ENCODE results near the gene PRDM7.

Gene PRDM7

DNA sequence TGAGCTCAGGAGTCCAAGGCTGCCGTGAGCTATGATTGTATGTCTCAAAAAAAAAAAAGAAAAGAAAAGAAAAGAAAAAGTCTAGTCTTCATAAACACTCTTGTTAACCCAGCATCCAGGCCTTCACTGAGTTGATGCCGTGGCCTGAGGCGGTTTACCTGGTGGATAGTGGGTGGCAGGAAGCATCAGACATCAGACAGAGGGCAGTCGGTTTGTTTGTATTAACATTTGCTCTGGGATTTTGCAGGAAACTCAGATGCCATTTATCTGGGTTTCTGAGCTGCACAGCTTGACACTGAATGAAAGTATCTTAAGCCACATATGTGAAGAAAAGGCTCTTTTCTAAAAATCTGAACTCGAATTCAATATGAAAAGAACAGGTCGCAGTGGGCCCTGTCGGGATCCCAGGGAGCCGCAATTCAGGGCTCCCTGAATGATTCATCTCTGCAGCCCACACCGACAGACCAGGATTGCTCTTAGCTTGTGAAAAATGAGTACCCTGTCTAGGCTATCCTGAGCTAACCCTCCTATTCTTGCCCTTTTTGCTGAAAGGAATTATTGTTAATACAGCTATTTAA, 56.8 kb downstream of the PRDM7 start:
- no peak for DNase-seq (ENCODE audit: low read depth)
- TF ChIP-seq, protein P1, sequence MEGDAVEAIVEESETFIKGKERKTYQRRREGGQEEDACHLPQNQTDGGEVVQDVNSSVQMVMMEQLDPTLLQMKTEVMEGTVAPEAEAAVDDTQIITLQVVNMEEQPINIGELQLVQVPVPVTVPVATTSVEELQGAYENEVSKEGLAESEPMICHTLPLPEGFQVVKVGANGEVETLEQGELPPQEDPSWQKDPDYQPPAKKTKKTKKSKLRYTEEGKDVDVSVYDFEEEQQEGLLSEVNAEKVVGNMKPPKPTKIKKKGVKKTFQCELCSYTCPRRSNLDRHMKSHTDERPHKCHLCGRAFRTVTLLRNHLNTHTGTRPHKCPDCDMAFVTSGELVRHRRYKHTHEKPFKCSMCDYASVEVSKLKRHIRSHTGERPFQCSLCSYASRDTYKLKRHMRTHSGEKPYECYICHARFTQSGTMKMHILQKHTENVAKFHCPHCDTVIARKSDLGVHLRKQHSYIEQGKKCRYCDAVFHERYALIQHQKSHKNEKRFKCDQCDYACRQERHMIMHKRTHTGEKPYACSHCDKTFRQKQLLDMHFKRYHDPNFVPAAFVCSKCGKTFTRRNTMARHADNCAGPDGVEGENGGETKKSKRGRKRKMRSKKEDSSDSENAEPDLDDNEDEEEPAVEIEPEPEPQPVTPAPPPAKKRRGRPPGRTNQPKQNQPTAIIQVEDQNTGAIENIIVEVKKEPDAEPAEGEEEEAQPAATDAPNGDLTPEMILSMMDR (conservative IDR thresholded peaks at IDR 0.05; ENCODE audit: low read depth, low read length): no peak
- H3K4me3 ChIP-seq (ENCODE audit: low read length): peak overlapping the region; percentile 59

DNA sequence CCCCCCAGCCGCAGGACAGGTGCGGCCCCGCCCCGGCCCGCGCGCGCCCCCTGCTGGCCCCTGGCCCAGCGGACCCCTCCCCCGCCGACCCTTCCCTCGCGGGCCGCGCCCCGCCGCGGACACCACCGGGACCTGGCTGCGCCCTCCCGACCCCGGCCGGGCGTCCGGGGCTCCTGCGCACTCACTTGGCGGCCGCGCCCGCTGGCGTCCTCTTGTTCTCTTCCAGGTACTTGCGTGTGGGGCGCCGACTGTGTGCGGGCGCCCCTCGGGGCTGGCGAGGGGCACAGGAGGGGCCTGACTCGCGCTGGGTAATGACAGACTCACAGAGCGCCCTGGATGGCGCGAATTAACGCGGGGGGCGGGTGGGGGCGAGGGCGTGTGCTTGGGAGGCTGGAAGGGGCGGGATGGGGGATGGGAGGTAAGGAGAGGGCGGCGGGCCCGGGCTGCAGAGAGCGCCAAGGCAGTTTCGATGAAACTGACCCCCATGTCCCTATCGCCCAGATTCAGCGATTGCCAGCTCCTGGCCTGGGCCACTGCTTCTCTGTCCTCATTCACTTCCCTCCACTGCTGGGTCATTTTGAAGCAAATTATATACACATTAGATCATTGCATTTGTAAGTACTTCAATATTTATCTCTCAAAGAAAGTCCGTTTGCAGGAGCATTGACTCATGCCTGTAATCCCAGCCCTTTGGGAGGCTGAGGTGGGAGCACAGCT, 57.4 kb downstream of the PRDM7 start:
- TF ChIP-seq, protein P1 (conservative IDR thresholded peaks at IDR 0.05; ENCODE audit: low read depth, low read length): no peak
- peak overlapping the region; percentile 59 for H3K4me3 ChIP-seq (ENCODE audit: low read length)
- peak; percentile 12 for DNase-seq (ENCODE audit: low read depth)

DNA sequence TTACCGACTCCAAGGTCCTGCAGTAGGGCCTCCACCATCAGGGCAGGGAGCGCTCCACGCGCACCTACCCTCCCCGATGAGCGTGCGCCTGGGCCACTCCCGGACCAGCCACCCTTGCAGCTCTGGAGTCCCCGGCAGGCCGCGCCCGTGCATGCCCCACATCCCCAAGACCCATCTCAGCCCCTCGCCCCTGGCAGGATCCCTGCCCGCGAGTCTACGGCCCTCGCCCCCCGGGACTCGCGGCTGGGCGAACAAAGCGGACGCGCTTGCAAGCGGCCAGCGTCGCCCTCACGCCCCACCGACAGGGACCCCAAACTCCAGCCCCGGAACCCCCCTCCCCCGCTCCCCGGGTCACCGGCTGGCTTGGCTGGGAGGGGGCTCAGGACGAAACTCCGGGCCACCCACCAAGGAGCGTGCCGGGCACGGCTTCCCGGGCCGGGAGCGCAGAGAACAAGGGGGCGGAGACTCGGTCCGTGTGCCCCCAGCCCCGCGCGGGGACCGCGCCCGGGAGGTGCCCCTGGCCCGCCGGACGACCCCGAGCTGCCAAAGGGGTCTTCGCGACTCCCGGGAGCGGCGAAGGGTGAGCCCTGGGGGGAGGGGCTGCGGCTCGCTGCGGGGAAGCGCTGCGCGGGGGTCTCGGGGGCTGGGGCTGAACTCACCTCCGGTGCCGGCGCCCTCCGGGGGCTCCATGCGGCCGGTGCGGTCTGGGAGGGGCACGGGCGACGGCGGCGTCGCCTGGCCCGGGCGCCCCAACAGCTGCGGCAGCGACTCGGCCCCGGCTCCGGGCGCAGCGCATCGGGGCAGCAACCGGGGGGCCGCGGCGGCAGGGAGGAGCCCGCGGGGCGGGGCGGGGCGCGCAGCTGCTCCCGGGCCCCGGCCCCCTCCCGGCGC, 58.2 kb downstream of the PRDM7 start, which contains the start of gene DBNDD1:
TSS of gene DBNDD1 (minus strand) at position 805 of the 891 bp plus-strand sequence. CDS start at position 690, 115 bp downstream.
- TF ChIP-seq, protein P1 (conservative IDR thresholded peaks at IDR 0.05; ENCODE audit: low read depth, low read length): no peak
- H3K4me3 ChIP-seq (ENCODE audit: low read length): peak within 1 kb of the TSS; percentile 59
- DNase-seq (ENCODE audit: low read depth): no peak

DNA sequence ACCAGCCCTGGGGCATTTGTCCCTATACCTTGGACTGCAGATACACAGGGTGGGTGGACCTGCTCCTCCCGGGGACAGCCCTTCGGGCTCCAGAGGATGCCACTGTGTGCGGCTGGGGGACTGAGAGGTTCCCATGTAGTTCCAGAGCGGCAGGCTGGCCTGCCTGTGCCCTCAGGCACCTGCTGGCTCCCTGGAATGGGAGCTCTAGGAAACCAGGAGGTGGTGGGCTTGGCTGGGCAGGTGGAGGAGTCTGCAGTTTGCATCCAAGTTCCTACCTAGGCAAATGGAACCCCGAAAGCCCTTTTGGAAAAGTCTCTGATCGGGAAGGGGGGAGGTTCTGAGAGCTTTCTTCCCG, 58.9 kb downstream of the PRDM7 start:
- no peak for DNase-seq (ENCODE audit: low read depth)
- peak overlapping the region; percentile 51 for H3K4me3 ChIP-seq (ENCODE audit: low read length)
- TF ChIP-seq, protein P1 (conservative IDR thresholded peaks at IDR 0.05; ENCODE audit: low read depth, low read length): no peak

DNA sequence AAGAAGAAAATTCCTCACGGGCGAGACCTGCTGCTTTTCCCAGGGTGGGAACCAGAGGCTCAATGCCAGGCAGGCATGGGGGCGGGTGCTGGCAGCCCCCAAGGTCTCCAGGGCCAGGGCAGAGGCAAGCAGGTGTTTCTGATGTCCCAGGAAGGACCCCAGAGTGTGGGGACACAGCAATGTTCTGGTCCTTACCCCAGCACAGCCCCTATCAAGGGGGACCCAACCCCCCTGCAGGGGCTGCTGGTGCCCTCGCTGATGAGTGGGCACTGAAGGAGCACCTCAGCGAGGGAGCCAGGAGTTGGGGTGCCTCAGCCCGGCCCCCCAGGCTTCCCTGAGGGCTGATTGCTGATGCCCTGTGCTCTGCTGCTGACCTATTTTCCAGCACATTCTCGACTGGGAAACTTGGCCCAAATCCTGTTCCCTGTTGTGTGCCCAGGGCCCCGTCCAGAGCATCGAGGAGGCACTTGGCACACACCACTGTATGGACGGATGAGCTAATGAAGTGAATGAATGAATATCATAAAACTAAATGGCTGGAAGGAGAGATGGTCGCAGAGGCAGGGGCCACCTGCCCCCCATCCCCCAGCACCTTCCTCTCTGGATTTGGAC, 60.7 kb downstream of the PRDM7 start:
- DNase-seq (ENCODE audit: low read depth): no peak
- no peak overlapping the region for H3K4me3 ChIP-seq (ENCODE audit: low read length)
- TF ChIP-seq, protein P1 (conservative IDR thresholded peaks at IDR 0.05; ENCODE audit: low read depth, low read length): no peak

DNA sequence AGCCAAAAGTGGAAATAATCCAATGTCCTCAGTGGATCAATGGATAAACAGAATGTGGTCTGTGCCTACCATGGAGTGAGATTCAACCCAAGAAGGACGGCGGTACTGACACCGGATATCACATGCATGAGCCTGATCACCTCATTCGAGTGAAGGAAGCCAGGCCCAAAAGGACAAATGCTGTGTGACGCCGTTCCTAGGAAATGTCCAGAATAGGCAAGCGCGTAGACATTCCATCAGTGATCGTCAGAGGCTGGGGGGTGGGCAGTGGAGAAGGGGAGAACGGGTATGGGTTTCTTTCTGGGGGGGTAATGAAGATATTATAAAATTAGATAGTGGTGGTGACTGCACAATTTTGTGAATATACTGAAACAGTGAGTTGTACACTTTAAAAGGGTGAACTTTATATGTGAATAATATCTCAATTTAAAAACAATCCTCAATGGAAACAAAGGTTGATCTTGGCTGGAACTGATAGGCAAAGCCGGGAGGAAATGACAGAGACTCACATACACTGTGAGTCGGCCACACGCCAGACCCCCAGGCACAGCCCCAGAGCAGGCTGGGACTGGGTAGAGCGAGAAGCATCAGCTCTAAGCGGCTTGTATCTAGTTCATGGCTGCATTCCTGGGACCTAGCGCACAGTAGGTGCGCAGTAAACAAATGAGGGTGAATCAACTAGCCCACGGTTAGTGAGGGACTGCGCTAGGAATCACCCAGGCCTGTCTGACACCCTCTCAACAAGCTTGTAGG, 61.4 kb downstream of the PRDM7 start:
- DNase-seq (ENCODE audit: low read depth): no peak

More for the DNA sequence above, 61.4 kb downstream of the PRDM7 start:
- H3K4me3 ChIP-seq (ENCODE audit: low read length): no peak overlapping the region
- TF ChIP-seq, protein P1 (conservative IDR thresholded peaks at IDR 0.05; ENCODE audit: low read depth, low read length): no peak

Measured in retinal pigment epithelial cell (primary cell).